ENCODE measurements around the gene JHY. TPM values are rescaled to one million over a fixed set of nuclear protein-coding genes. Genes with fewer than 3 reads are reported as not detected.

Gene JHY
- total and polyA plus RNA-seq, 7 donors = 0.11 to 0.97 (median 0.19) TPM

DNA sequence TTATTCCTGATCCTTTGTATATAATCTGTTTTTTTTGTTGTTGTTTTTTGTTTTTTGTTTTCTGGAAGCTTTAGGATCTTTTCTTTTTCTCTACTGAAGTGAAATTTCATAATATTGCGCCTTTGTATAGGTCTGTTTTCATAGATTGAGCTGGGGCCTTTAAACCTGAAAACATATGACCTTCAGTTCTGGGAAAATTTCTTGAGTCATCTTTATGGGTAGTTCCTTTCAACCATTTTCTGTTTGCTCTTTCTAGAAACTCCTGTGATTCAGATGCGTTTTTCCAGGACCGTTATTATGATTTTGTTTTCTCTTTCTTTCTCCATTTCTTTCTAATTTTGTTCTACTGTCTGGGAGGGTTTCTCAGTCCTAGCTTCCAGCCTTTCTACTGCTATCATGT, 55.4 kb downstream of the JHY start:
- Histone ChIP-seq H3K9me3 (no peaks in the 10 kb centered on the region), H3K4me1 (no peaks in the 10 kb centered on the region), H3K27me3 (ENCODE audit: insufficient read depth in 3 of 3, low read length in 2 of 3) (peaks cover 0 to 2% (median 0%) of the 10 kb centered on the region in 3 donors), H3K27ac (no peak overlapping the region), H3K4me3 (no peak overlapping the region), H3K36me3 (ENCODE audit: insufficient read depth in 1 of 2, low read depth in 1 of 2) (no peaks in the 10 kb centered on the region)
- DNase-seq (no peak), ATAC-seq (no peak)
- intact Hi-C loops (cut with DNase I) = no loop called here
- 90 to 95% (median 92%) methylated on average over 3 of the region's 3 CpGs for WGBS, 3 donors
- TF ChIP-seq, protein P1, sequence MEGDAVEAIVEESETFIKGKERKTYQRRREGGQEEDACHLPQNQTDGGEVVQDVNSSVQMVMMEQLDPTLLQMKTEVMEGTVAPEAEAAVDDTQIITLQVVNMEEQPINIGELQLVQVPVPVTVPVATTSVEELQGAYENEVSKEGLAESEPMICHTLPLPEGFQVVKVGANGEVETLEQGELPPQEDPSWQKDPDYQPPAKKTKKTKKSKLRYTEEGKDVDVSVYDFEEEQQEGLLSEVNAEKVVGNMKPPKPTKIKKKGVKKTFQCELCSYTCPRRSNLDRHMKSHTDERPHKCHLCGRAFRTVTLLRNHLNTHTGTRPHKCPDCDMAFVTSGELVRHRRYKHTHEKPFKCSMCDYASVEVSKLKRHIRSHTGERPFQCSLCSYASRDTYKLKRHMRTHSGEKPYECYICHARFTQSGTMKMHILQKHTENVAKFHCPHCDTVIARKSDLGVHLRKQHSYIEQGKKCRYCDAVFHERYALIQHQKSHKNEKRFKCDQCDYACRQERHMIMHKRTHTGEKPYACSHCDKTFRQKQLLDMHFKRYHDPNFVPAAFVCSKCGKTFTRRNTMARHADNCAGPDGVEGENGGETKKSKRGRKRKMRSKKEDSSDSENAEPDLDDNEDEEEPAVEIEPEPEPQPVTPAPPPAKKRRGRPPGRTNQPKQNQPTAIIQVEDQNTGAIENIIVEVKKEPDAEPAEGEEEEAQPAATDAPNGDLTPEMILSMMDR (IDR thresholded peaks at IDR 0.05) = no peak

DNA sequence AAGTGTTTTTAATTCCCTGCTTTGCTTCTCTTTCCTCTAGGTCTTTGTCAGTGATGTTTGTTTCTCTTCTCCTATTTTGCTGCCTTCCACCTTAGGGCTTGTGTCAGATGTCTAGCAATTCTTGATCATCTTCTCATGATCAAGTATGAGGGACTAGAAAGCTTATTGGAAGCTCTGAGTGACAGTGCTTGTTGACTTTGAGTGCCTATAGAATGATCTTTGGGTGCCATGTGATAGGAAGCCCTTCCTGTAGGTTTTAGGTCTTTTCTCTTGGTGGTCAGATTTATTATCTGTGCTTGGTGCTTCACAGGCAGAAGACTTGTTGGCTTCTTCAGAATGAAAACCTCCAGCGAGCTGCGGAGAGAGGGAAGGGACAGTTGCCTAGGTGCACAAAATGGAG, 56.0 kb downstream of the JHY start:
- Histone ChIP-seq H3K9me3 (no peaks in the 10 kb centered on the region), H3K4me3 (no peak overlapping the region), H3K27ac (no peak overlapping the region), H3K4me1 (no peaks in the 10 kb centered on the region), H3K36me3 (ENCODE audit: insufficient read depth in 1 of 2, low read depth in 1 of 2) (no peaks in the 10 kb centered on the region), H3K27me3 (ENCODE audit: insufficient read depth in 3 of 3, low read length in 2 of 3) (peaks cover 0 to 2% (median 0%) of the 10 kb centered on the region in 3 donors)
- TF ChIP-seq, protein P1 (IDR thresholded peaks at IDR 0.05) = no peak
- no peak for DNase-seq
- WGBS, 3 donors = 88 to 94% (median 91%) methylated on average over 2 of the region's 2 CpGs
- no peak for ATAC-seq
- intact Hi-C loops (cut with DNase I) = no loop called here

DNA sequence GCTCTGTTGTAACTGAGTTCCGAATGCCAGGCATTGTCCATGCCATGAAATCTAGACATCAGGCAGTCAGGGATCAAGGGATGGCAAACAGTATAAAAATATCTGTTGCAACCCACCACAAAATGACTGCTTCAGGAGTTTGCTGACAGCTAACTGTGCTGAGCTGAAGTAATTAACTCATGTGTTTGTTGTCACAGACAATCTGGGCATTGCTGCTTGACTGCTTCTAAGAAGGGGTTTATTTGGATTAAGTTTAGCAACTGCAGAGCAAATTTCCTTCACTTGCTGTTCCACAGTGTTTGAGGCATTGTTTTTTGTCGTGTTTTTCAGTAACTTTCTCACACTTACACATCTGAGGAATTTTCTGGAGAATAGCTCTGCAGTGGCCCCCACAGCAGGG, 68.7 kb downstream of the JHY start:
- H3K27ac ChIP-seq = no peak overlapping the region
- ATAC-seq (no peak), DNase-seq (no peak)
- H3K36me3 ChIP-seq (ENCODE audit: insufficient read depth in 1 of 2, low read depth in 1 of 2) = no peaks in the 10 kb centered on the region
- H3K4me1 ChIP-seq = no peaks in the 10 kb centered on the region
- no peaks in the 10 kb centered on the region for H3K9me3 ChIP-seq
- WGBS, 3 donors = 52 to 65% (median 54%) methylated on average over 2 of the region's 2 CpGs
- peaks cover 0 to 5% (median 2%) of the 10 kb centered on the region in 3 donors for H3K27me3 ChIP-seq (ENCODE audit: insufficient read depth in 3 of 3, low read length in 2 of 3)
- H3K4me3 ChIP-seq = no peak overlapping the region
- intact Hi-C loops (cut with DNase I) = no loop called here
- TF ChIP-seq, protein P1 (IDR thresholded peaks at IDR 0.05) = no peak

DNA sequence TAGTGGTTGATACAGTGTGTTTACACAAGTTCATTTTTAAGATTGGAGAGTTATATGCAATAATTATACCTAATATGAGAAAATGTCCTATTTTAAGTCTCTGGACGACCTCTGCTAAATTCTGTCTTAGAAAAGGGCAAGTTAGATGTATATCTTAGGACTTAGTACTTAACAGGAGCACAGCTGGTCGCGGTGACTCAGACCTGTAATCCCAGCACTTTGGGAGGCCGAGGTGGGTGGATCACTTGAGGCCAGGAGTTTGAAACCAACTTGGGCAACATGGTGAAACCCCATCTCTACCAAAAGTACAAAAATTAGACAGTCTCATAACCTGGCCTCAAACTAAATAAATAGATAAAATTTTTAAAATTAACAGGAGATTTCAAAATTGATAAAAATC, 71.9 kb downstream of the JHY start:
- H3K4me3 ChIP-seq = no peak overlapping the region
- no peak overlapping the region for H3K27ac ChIP-seq
- WGBS, 3 donors = 72 to 78% (median 74%) methylated on average over 4 of the region's 4 CpGs
- intact Hi-C loops (cut with DNase I) = no loop called here
- H3K36me3 ChIP-seq (ENCODE audit: insufficient read depth in 1 of 2, low read depth in 1 of 2) = no peaks in the 10 kb centered on the region
- H3K9me3 ChIP-seq = no peaks in the 10 kb centered on the region
- TF ChIP-seq, protein P1 (IDR thresholded peaks at IDR 0.05) = no peak
- DNase-seq (no peak), ATAC-seq (no peak)
- H3K27me3 ChIP-seq (ENCODE audit: insufficient read depth in 3 of 3, low read length in 2 of 3) = peaks cover 0 to 2% (median 0%) of the 10 kb centered on the region in 3 donors
- no peaks in the 10 kb centered on the region for H3K4me1 ChIP-seq

DNA sequence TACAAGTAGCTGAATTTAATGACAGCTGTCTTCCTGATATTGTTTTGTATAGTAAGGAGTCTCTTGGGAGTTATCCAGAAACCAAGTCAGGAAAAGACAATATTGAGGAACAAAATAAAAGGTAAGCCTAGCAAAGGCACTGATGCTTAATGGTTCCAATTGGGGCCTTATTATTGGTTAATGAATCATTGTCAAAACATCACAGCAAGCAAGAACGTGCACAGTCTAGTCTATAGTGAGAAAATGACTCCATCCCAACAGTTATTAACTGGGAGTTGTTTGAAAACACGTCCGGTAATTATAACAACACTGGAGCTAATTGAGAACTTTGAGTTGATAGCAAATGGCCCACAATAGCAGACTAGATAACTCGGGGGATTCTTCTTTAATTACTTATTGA, 81.4 kb downstream of the JHY start:
- TF ChIP-seq, protein P1 (IDR thresholded peaks at IDR 0.05) = no peak
- H3K27ac ChIP-seq = no peak overlapping the region
- no peaks in the 10 kb centered on the region for H3K36me3 ChIP-seq (ENCODE audit: insufficient read depth in 1 of 2, low read depth in 1 of 2)
- H3K9me3 ChIP-seq = no peaks in the 10 kb centered on the region
- DNase-seq (no peak), ATAC-seq (no peak)
- H3K4me3 ChIP-seq = no peak overlapping the region
- intact Hi-C loops (cut with DNase I) = no loop called here
- peaks cover 0 to 28% (median 3%) of the 10 kb centered on the region in 3 donors for H3K27me3 ChIP-seq (ENCODE audit: insufficient read depth in 3 of 3, low read length in 2 of 3)
- 63 to 70% (median 67%) methylated on average over 4 of the region's 4 CpGs for WGBS, 3 donors
- no peaks in the 10 kb centered on the region for H3K4me1 ChIP-seq
